CD4-positive, alpha-beta T cell treated with Interleukin-17A for 4 hours (primary cell): Measurements from ENCODE around the gene KIAA1549.

ENCODE experiments used
- DNase-seq: peaks from one replicate; pipeline ENCODE4 v3.0.0-alpha.2; 2020; ENCODE audit warnings: mixed read lengths

The KIAA1549 gene

GRCh38 chr7:138903186-138903820 lies 77.9 kb downstream of the KIAA1549 start:
- DNase-seq = peak; percentile 82

- DNase-seq = peak; percentile 46
Measured at GRCh38 chr7:138902161-138902560, 79.0 kb downstream of the KIAA1549 start.

DNA sequence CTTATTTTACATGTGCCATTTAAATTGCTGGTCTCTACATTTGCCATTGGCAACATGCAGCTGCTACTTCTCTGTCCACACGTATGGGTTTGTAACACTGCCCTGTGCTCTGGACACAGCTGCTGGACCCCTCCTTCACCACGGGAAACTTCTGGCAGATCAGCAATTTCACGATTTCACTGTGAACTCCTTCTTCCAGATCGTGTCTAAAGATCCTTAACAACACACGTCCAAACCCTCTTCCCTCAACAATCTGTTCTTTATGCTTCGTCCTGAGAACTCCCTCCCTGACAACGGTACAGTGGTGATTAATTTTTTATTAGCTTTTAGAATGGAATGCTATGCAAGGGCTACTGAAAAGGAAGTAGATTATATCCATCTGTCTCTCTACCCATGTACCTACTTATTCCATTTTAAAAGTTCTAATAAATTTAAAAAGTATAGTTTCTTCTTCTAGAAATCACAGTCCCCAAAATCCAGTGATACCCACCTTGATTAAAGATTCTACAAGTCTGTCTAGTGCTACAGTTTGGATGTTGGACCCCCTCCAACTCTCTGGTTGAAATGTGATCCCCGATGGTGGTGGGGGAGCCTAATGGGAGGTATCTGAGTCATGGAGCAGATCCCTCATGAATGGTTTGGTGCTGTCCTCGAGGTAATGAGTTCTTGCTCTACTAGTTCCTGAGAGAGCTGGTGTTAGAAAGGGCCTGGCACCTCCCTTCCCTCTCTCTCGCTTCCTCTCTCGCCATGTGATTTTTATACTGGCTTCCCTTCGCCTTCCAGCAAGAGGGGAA lies 81.0 kb downstream of the KIAA1549 start:
- DNase-seq = no peak

DNA sequence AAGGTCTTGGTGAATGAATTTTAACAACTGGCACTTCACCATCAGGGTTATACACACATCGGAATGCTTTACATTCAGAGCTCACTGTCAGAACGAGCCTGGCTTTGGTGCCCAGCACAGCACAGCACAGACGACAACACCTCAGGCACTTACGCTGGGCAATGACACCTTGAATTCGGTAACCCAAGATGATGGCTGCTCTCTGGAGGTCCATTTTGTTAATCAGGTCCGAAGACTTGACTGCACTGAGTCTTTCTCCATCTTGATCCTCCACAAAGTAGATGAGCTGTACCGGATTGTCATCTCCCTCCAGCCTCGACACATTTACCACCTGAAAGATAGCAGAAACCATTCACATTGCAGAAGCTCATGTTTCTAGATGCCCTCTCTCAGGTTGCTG lies 82.4 kb downstream of the KIAA1549 start:
- DNase-seq = no peak

- DNase-seq = peak; percentile 63
Measured at GRCh38 chr7:138898255-138898654, 82.9 kb downstream of the KIAA1549 start.

DNA sequence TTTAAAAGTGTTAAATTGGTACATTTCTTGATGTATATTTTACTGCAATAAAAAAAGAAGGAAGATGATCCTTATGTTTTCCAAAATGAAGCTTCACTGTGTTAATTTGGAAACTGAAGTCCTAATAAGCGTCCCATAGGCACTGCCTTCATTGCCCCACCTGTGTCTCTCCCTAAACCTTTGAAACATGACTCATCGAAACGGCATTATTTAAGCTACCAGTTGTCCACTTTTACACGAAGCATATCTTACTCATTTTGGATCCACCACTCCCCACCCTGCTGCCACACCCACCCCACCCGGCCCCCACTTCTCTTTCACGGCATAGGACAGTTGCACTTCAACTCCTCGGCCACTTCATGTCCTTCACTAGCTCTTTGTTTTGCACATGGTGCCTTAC lies 85.5 kb downstream of the KIAA1549 start:
- DNase-seq = no peak

DNA sequence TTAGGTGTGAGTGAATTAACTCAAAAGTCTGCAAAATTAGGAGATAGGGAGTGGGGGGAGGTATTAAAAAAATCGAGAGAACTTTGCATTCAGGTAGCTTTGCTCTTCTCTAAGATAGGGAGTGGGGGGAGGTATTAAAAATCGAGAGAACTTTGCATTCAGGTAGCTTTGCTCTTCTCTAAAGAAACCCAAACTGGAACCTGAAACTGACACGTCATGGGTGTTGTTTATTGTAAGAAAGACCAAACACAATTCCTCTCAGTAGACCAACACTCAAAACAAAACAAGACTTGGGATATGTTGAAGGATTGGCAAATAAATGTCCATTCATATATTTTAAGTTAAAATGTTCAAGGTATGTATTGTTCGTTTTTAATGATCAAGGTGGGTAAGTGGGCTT lies 87.9 kb downstream of the KIAA1549 start:
- DNase-seq = no peak

- DNase-seq = no peak
Measured at GRCh38 chr7:138892812-138893211, 88.4 kb downstream of the KIAA1549 start.

GRCh38 chr7:138892006-138892630 lies 89.1 kb downstream of the KIAA1549 start:
- no peak for DNase-seq

- no peak for DNase-seq
Measured at GRCh38 chr7:138891446-138891810, 89.8 kb downstream of the KIAA1549 start.

DNA sequence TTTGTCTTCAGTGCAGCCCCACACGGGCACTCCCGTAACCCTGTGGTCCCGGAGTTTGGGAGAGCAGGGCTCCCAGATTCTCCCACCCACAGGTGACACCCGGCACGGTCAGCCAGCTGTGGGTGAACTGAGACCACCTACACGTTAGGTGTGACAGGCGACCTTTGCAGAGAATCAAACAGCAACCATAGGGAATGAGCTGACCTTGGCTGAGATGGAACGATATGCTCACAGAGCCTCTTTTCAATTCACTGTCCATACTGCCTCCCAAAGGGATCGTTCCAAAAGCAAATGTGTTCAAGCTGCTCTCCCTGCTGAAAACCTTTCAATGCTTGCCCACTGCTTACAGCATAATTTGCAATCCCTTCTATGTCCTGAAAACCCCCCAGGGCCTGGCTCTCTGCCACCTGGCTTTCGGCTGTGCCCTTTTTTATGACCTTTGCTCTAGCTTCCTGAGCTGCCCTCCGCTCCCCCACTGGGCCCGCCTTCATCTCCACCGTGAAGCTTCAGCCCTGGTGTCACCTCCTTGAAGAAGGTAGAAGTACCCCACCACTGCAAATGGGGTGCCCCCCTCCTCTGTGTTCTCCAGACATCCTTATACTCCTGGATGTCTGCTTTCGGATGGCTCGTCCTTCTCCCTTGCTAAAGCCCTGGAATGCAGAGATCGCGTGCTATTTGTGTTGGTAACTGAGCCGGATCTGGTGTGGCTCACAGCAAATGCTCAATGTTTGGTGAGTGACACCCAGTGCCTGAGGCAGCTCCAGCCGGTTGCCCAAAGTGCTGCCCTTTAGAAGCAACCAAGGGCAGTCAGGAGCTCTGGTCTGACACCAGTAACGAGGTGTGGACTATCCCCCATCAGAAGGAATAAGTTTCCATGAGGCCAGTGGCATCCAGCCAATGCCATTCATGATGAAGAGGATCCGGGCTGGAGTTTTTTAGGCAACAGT lies 90.4 kb downstream of the KIAA1549 start:
- no peak for DNase-seq

GRCh38 chr7:138889582-138890498 lies 91.3 kb downstream of the KIAA1549 start:
- no peak for DNase-seq

- DNase-seq = no peak
Measured at GRCh38 chr7:138887872-138888656, 93.1 kb downstream of the KIAA1549 start.

DNA sequence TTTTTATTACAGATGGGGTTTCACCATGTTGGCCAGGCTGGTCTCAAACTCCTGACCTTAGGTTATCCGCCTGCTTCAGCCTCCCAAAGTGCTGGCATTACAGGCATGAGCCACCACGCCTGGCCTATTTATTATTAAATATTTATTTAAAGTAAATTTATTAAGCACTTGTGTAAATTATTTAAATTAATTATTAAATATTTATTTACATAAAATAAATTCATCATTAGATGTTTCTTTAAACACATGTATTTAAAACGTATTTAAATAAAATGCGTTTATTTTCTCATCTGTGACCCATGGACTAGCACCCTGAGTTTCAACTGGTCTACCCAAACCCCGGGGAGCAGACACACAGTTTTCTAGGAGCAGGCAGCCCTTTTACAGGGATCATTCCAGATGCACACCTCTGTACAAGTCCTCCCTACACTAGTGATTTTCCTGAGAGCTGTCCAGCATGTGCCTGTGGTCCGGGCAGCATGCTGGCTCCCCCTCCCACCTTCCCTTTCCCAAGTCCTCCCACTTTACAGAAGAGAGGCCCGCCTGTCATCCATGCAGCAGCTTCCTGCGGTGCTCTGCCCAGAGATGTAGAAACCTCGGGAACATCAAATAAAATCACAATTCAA lies 94.0 kb downstream of the KIAA1549 start:
- DNase-seq = peak; percentile 6

- DNase-seq = peak; percentile 69
Measured at GRCh38 chr7:138886501-138886917, 94.7 kb downstream of the KIAA1549 start.

- no peak for DNase-seq
Measured at GRCh38 chr7:138885383-138886147, 95.6 kb downstream of the KIAA1549 start.

GRCh38 chr7:138882249-138882648 lies 98.9 kb downstream of the KIAA1549 start:
- DNase-seq = no peak

DNA sequence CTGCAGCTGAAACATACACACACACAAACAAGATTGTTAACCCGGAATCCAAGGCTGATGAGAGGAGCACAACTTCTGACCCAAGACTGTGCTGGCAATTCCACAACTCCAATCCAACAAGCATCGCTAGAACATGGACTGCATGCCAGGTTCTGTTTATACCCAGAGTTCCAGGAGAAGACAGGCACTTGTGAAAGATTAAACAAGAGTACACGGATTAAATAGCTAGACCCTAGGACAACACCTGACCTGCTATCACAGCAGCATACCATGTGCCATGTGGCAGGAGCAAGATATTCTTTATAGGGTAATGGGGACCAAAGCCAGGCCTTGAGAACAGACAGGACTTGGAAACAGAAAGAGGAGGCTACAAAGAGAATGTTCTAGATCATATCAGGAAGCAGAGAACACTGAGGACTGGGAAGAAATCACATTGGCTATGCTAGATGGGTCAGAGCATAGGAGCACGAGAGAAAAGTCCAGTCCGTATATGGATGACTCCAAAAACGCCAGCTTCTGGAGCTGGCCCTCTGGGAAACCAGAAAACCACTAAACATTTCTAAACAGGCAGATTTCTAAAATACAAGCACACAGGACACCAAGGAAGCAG lies 99.5 kb downstream of the KIAA1549 start:
- no peak for DNase-seq
